SK-N-SH treated with all-trans-retinoic acid at 6 μM for 48 hours (cell line): ENCODE results near the gene GPBP1.

Experiments used
- ISL1 ChIP-seq: fragments of 250-450 bp; sonication (Bioruptor Pico); IDR thresholded peaks from 2 replicates; pipeline ENCODE4 v2.1.2; 2022; ENCODE audit warnings: mild to moderate bottlenecking, moderate library complexity
- PPARA ChIP-seq: fragments of 250-450 bp; sonication (Bioruptor Pico); IDR thresholded peaks from 2 replicates; pipeline ENCODE4 v1.5.0; 2020; ENCODE audit warnings: mild to moderate bottlenecking, borderline replicate concordance
- ZFP30 ChIP-seq: fragments of 450-650 bp; formaldehyde crosslinking; IDR thresholded peaks from 2 replicates; pipeline ENCODE4 v1.5.0; 2022; ENCODE audit warnings: mild to moderate bottlenecking, moderate library complexity

- TF ChIP-seq ZFP30 (CRISPR knock-in tag) (no peak), PPARA (CRISPR knock-in tag) (no peak), ISL1 (CRISPR knock-in tag) (no peak)
Measured at GRCh38 chr5:57172466-57173318, 1.2 kb upstream of the GPBP1 start.
